GM11168 (cell line): ENCODE data around the gene CDNF.

Experiments used
- in situ Hi-C: fragments of 300-500 bp; cut with MboI; formaldehyde crosslinking; loops from one replicate; pipeline ENCODE4 v1.12.0; 2022; ENCODE audit warnings: low sequenced_read_pairs; ENCODE audit not compliant: unreplicated experiment

CDNF gene

DNA sequence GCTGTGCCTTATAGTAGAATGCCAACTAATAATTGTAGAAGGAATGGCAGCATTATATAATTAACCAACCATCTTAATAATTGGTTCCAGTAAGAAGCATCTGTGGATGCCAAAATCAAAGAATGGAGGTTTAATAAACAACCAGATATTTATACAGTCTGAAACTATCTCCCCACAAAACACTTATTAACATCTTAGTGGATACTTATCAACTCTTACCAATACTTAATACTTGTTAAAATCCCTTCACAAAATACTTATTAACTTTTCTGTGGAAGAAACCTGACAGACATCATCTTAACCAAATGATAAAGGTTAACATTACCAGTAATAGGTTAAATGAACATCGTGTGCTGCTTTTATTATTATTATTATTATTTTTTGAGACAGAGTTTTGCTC lies 34.0 kb downstream of the CDNF start:
- in situ Hi-C loops: no loop called here

DNA sequence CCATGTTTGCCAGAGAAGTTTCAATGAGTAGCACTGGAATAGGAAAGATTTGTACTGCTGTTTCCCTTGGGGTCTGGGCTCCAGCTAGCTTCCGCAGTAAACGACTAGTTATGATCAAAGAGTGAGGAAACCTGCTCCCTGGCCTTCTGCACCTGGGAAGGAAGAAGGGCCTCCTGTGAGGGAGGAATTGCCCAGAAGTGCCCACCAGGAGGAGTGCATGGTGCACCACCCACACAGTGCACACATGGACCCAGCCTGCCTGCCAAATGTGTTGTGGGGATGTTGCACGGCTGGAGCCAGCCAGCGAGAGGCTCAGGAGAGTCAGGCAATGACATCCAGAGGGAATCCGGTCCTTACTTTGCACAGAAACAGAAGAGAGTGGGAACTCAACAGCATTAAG lies 36.1 kb downstream of the CDNF start:
- in situ Hi-C loops: no loop called here

DNA sequence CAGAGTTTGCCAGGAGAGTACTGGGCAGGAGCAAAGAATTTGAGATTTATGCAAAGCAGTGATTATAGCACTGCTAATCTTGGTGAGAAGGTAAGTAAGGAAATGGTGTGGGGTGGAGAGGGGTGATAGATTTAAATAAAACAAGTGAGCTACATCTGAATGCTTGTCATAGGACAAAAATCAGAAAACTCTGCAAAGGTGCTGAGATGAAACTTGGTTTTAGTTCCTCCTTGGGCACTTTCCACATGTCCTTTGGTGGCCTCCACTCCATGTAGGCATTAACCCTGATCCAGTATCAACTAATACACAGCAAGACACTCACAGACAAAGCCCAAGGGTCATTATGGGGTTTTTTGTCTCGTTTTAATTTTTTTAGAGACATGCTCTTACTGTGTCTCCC lies 37.4 kb downstream of the CDNF start:
- in situ Hi-C loops: no loop called here

DNA sequence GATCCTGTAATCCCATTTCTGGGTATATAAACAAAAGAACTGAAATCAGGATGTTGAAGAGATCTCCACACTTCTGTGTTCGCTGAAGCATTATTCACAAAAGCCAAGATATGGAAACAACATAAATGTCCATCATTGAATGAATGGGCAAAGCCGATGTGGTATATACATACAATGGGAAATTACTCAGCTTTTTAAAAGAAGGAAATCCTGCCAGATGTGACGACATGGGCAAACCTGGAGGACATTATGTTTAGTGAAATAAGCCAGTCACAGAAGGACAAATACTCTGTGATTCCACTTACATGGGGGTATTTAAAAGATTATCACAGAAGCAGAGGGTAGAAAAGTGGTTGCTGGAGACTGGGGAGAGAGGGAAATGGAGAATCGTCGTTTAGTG lies 39.2 kb downstream of the CDNF start:
- in situ Hi-C loops: no loop called here

DNA sequence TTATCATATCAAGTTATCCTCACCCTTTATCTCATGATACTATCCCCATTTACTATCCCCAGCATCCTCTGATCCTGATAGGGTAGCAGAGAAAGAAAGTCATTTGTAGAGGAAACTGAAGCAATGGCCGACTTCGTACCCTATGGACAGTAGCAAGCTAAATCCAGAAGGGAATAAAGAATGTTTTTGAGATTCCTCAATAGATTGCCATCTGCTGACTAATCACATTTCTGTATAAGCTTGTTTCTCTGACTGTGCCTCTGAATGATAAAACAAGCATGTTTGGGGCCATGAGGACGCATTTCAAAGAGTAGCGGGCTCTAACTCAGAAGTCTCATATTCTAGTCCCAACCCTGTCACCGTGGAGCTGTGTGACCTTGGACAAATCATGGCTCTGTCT lies 49.9 kb downstream of the CDNF start:
- in situ Hi-C loops: no loop called here

DNA sequence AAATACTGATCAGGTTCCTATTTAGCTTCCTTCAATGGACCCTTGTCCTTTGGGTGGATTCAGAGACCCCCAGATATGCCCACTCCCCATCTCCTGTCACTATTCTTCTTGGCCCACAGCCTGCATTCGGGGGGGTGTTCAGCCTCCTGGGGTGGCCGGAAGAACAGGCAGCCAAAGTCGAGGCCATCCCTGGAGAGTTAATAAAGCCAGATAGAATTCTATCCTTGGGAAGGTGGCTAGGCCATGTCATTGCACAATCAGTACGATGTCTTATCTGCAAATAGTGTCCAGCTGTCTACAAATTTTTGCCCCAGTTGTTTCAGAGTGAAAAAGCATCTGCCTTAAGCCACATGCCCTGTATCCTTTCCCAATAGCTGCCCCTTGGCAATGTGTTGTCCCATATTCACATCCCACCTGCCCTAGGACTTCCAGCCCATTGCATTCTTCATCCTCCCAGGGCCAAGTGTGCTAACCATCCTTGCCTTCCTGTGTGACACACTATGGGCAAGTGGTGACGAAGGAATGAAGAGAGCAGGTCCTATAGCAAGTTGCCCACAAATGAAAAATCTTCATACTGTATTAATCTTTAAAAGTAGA lies 53.3 kb downstream of the CDNF start:
- in situ Hi-C loops: no loop called here

DNA sequence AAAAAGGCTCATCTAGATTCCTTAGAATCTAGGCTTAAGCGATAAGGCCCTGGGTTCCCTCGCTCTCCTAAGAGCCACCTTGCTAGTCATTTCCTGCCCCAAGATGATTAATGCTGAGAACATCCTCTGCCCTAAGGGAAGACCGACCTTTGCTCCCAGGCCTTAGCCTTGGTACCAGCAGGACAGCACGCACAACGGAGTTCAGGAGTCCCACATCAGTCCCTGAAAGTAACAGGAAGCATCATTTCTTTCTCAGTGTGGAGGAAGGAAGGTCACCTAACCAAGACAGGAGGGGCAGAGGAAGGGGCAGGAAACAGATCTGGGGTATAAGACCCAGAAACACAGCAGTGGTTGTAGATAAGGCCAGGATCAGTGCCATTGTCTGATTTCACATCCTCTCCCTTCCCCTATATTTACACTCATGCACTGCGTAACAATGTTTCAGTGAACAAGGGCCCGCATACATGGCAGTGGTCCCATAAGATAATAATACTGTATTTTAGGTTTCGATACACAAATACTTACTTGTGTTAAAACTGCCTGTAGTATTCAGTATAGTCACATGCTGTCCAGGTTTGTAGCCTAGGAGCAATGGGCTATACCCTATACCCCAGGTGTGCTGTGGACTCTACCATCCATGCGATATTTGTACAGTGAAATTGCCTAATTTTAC lies 55.0 kb downstream of the CDNF start:
- in situ Hi-C loops: no loop called here

DNA sequence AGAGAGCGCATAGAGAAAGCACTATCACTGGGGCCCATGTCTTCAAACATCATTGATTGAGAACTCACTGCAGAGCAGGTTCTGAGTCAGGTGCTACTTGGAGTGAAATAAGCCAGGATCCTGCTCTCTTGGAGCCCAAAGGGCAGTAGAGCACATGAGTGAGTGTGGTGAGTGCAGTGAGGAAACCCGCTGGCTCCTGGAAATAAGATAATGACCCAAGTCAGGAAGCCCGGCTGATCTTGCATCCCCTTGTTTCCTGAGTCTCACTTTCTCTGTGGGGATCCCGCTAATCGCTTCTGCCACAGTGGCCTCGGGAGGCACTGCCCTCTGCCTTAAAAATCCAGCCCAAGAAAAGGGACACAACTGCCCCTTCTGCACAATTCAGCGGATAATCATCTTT lies 56.1 kb downstream of the CDNF start:
- in situ Hi-C loops: no loop called here

DNA sequence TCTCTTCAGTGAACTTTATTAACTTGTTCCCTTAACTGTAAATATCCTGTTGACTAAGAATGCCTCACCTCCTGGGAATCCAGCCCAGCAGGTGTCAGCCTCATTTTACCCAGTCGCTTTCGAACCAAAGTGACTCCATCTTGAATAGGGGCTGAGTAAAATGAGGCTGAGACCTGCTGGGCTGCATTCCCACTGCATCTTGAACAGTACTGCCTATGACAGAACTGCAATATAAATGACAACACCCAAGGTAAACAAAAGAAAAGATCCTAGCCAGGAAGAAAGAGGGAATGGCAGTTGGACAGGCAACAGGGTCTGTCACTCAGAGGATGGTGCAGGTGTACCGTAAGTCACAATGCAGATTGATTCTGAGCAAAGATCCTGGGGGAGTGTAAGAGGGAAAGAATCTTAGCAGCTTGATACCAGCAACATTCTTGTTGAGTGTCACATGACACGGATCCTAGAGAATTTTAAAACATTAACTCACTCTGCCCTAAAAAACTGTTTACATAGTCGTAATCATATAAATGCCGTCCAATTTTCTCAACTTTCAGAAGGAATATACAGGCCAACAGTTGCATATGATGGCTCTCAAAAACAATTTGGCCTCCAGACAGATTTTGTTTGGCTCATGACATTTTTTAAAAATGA lies 58.7 kb downstream of the CDNF start:
- in situ Hi-C loops: no loop called here

DNA sequence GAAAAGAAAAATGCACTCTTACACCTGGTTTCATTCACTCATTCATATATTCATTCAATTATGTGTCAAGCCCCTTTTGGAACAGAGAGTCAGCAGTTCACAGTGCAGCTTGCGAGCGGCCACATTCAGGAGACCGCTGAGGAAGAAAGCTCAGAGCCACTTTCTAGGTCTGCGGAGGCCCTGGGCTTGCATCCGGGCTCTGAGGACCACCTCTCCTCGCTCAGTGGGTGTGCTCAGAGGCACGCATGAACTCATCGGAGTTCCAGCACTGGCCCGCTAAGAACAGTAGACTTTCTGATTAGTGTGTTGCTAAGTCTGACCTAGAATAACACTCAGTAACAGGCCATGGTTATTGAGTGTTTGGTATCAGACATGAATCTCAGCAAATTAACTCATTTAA lies 61.3 kb downstream of the CDNF start:
- in situ Hi-C loops: no loop called here

DNA sequence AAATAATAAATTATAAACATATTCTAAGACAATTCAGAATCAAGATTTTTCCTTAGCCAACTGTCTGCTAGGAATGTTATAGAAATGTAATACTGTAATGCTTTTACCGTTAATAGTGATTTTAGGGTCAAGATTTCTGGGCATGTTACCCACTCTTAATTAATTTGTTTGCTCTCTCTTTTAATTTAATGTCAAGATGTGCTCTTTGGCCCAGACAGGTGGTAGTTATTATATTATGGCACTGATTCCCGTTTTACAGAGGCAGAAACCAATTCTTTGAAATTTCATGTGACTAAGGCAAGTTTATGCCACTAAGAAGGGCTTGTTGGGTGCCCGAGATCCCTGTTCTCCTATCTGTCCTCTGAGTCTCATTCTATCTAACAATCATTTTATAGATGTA lies 62.2 kb downstream of the CDNF start:
- in situ Hi-C loops: no loop called here

DNA sequence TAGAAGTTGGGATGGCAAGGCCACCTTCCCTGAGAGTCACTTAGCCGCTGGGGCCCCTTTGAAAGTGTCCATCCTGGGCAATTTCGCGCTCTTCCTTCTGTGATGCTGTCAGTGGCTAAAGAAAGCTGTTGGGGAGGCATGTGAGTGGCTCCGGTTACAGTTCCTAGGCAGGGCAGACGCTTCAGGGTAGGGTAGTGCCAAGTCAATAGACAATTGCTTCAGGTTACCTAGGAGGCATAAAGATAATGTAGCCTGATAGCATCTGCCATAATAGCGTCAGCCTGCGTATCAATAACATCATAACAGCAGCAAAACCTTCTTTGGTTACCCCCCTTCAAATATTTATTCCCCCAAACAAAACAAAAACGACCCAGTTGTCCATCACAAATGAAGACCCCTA lies 63.0 kb downstream of the CDNF start, which contains the start of gene FAM107B:
TSS of gene FAM107B (minus strand) at position 101 of the 400 bp plus-strand sequence. CDS start 234 bp downstream, outside the sequence.
- in situ Hi-C loops: no loop called here

DNA sequence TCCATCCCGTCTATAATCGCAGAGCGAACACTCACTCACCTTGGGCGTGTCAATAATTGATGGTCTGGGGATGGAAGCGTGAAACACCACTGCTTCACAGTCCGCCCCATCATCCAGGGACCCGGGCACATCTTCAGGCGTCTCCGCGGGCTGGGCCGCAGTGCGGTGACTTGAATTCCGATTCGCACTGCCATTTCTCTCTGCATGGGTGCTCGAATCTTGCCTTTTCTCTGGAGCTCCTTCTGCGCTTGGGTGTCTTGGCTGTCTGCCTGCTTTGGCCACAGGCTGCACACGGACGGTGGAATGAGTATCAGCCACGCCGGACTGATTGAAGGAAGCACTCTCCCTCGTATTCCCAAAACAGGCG lies 63.6 kb downstream of the CDNF start:
- in situ Hi-C loops: no loop called here

DNA sequence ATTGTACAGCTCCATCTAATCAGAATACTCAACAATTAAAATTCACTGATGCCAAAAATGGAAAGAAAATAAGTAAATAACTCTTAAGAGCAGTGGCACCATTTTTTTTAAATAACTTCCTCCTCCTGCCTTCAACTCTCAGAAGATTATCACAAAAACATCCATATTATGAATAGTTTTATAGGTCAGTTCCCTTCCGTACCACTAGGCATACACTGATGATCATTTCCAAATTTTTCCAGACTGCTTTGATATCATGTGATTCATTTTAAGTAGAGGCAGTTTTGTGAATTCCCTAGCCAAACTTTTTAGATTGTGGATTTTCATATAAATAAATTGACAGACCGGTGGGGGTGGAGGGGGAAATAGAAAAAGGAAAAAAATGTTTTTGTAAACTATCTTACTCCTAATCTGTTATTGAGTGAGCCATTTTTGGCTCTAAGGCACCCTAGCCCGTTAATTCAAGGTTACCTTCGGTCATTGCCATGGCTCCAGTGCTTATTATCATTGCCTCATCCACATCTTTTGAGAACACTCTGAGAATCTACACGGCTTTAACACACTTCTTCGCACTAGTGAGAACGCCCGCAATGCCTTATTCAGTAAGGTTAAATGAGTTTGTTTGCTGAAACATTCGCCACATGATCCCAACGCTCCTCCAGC lies 64.2 kb downstream of the CDNF start:
- in situ Hi-C loops: no loop called here

DNA sequence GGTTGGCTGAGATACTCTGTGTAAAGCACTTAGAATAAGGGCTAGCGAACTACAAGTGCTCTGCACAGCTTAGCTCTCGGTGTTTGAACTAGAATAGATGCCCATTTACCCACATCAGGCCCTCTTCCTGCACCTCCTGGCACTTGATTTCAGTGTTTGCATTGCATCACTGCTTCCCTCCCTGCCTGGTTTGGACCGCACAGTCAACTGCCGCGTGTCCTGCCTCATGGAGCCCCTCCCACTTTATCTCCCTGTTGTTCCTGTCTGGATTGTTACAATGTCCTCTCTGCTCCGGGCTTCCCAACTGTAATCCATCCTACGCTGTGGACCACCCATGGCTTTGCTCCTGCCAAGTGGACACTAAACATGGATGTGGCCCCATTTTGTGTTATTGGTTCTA lies 65.4 kb downstream of the CDNF start:
- in situ Hi-C loops: no loop called here

DNA sequence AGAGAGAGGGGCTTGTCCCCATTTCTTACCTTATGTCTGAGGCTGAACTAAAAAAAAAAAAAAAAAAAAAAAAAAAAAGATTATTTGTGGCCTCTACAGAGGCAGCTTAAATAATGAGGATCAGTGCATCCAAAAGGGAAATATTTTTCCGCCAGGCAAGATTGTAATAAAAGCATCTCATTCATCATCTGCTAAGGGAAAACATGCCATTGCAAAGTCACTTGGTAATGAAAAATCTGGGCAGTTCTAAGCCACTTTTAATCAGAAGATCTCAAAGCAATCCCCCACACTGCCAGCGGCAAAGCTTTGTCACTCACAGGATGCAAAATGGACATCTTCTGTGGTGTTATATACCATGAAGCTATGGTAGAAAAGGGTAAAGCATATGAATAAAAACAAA lies 66.9 kb downstream of the CDNF start:
- in situ Hi-C loops: no loop called here
